Ureter (tissue), 1 donor: ENCODE results near the gene MAP1LC3A. TPM values are rescaled to one million over a fixed set of nuclear protein-coding genes. Genes with fewer than 3 reads are reported as not detected.

Source experiments
- DNase-seq: peaks from one replicate; pipeline ENCODE4 v3.0.0-alpha.2; 2020; ENCODE audit warnings: low spot score
- total RNA-seq: library from RNA; stranded (reverse); gene quantifications from one replicate; pipeline ENCODE4 v1.2.4, GENCODE V29; 2023
- donor health status: DM: yes; HTN: yes; CAD: no.

Gene MAP1LC3A
- total RNA-seq, 1 donor from 2014 or later, result 36.2 TPM

DNA sequence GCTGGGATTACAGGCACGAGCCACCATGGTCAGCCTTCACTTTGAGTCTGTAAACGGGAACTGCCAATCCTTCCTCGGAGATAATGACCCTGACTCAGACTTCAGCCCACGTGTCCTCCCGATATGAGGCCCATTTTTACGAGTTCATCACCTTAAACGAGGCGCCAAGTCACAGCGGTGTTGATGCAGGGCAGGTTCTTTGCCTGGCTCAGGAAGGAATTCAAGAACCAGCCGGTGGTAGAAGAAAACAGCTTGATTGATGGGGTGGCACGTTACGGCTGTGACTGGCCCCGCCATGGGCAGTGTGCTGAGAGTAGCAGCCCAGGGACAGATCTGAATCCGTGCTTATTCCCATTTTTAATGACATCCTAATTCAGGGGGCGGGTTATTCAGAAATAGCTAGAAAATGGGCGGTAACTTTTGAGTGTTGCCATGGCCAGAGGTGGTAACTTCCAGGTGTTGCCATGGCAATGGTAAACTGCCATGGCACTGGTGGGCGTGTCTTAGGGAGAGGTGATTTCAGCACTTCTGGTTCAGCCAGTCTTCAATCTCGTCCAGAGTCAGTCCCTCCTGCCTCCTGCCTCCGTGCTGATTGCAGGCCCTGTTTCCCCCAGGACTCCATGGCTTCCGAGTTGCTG lies 9.1 kb upstream of the MAP1LC3A start:
- peak; percentile 67 for DNase-seq

DNA sequence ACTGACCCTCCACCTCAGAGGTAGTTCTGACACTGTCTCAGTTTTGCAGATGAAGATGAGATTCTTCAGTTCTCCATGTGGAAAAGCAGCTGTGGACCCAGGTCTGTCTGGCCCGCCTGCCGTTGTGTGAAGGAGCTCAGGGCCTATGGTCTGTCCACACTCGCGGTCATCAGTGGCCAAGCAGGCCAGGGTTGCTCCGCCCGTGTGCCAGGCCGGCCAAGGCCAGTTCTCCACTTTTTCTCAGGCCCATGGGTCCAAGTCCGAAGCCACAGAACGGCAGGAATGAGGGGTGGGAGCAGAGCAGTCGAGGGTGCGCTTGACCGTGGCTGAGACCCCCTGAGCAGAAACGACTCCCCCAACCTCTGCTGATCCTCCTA lies 8.6 kb upstream of the MAP1LC3A start:
- DNase-seq, result no peak

- DNase-seq, result no peak
Observed at GRCh38 chr20:34552569-34552968, 5.9 kb upstream of the MAP1LC3A start.

DNA sequence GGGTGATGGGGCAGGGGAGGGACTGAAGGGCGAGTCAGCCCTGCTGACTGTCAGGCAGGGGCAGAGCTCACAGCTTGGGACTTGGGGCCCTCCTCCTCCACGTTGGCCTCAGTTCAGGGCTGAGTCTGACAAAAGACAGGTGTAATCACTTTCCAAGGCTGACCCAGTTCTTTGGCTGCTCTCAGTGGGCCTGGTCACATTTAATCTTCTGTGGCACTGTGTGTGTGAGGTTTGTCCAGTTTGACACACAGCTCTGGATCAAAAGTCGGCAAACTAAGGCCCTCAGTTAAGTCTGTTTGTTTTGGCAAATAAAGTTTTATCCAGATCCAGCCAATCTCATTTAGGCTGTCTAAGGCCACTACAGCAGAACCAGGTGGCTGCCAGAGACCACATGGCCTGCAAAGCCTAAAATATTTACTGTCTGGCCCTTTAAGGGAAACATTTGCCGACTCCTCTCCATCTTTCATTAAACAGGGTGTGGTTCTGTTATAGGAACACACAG lies 5.1 kb upstream of the MAP1LC3A start:
- DNase-seq, result no peak

- DNase-seq, result no peak
Observed at GRCh38 chr20:34557936-34558319, 590 bp upstream of the MAP1LC3A start.

DNA sequence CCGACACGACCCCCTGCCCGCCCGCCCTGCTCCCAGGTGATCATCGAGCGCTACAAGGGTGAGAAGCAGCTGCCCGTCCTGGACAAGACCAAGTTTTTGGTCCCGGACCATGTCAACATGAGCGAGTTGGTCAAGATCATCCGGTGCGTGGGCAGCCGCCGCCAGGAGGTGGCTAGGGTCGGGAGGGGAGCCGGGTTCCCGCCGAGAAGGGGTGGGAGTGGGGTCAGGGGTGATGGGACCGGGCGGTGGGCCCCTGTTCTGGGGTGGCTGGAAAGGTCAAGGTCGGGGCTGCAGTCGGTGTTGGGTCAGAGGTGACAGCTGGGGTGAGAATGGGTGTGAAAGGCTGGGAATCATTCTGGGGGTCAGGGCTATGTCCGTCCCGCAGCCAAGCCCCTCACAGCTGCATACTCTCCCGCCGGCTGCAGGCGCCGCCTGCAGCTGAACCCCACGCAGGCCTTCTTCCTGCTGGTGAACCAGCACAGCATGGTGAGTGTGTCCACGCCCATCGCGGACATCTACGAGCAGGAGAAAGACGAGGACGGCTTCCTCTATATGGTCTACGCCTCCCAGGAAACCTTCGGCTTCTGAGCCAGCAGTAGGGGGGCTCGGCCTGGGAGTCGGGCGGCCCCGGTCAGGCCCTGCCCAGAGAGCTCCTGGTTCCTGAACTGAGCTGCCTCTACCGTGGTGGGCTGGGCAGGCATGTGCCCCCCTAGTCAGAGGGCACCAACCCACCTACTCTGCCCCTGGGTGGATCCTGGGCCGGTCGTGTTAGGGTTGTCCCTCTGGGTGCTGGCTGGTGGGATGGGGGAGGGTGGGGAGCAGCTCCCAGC lies 1.0 kb downstream of the MAP1LC3A start:
- DNase-seq, result no peak

DNA sequence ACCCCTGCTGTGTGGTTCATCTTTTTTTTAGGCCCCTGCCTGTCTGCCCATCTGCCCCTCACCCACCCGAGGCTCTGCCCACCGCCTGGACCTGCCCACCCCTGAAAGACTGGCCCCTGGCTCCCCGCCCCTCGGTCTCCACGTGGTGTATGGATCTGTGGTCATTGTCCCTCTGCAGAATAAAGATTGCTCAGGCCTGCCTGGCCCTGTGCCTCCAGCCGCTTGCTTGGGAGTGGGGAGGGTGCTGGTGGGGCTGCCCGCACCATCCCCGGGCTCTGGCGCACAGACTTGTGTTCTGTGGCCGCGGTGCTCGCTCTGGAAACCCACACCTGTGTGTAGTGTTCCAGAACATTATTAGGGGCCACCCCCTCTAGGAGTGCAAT lies 1.6 kb downstream of the MAP1LC3A start:
- DNase-seq, result no peak

GRCh38 chr20:34560614-34561013 lies 2.1 kb downstream of the MAP1LC3A start:
- DNase-seq, result no peak

GRCh38 chr20:34561661-34562060 lies 3.1 kb downstream of the MAP1LC3A start:
- DNase-seq, result no peak

- no peak for DNase-seq
Observed at GRCh38 chr20:34562641-34563040, 4.1 kb downstream of the MAP1LC3A start.

DNA sequence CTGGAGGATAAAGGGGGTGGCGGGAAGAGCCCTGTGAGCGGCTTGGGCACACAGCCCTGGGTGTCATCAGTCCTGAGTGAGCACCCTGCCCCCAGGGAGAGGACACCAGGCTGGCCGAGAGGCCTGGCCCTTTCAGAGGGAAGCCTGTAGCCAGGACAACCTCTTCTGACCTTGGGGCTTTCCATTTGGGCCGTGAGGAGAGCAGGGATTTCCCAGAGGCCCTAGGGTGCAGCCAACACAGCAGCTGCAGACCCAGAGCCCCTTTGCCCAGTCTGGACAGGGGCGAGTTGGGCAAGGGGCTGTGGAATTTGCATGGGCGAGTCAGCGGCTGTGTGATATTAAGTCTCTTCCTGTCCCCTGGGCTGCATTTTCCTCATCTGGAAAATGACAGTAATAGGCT lies 6.3 kb downstream of the MAP1LC3A start:
- DNase-seq, result no peak

DNA sequence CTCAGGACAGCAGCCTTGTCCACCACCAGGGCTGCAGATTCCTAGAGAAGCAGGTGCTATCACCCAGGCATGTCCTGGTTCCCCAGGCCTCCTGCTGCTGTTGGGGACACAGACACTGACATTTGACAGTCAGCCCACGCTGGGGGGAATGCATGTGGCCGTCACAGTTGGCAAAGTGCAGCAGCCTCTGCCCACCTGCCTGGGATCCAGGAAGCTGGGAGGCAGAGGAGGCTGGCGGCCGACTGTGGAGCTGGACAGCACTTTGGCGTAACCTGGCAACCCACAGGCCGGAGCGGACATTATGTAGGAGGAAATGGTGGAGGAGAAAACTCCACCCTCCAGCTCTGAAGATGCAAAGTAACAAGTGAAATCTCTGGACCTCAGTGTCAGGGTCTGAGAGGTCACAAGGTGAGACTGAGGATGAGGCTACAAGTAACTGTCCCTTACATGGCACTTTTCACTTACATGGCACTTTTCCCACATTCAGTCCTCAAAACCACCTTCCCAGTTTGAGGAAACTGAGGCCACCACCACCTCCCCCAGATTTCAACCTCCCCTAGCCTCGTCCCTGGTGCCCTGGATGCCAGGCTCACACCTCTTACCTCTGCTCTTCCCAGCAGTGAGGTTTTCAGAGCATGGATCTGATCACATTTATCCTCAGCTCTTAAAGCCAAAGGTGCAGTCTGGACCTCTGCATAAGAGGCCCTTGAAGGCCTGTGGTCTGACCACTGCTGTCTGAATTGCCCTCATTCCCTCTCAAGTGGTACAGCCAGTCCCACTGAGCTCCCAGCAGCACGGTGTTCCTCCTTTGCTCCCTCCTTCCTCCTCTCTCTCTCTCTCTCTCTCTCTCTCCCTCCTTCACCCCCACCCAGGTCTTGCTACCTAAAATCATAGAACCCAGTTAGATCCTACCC lies 8.7 kb downstream of the MAP1LC3A start:
- no peak for DNase-seq

GRCh38 chr20:34567892-34568865 lies 9.7 kb downstream of the MAP1LC3A start:
- no peak for DNase-seq

DNA sequence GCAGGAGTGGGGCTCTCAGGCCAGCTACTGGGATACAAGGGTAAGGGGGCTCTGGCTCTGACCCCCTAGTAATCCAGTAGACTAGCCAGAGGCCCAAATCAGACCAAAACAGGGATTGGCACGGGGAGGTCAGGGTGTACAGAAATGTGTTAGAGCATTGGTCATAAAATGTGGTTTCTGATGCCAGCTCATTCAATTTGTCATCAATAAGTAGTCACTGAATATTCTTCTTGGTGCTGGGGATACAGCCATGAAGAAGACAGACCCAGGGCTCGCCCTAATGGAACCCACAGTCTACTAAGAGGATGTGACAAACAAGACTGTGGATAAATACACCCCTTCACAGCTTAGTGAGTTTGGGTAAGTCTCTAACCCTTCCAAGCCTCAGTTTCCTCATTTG lies 11.1 kb downstream of the MAP1LC3A start:
- DNase-seq, result no peak

- no peak for DNase-seq
Observed at GRCh38 chr20:34570859-34571306, 12.4 kb downstream of the MAP1LC3A start.

DNA sequence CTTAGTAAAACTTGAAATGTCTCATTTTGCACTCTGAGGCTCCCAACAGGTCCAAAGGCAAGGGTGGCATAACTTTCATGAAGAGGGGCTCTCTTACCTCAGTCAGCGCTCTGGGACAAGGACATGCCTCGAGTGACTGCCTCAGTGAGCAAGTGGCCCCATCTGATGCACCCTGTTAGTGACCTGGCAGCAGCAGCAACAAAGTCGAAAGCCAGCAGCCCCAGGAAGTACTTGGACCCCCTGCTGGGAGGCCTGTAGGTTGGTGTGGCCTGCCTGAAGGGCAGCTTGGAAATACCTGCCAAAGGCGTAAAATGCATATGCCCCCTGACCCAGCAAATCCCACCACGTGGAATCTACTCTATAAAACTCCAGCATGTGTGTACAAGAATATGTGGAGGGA lies 13.2 kb downstream of the MAP1LC3A start:
- DNase-seq, result no peak

DNA sequence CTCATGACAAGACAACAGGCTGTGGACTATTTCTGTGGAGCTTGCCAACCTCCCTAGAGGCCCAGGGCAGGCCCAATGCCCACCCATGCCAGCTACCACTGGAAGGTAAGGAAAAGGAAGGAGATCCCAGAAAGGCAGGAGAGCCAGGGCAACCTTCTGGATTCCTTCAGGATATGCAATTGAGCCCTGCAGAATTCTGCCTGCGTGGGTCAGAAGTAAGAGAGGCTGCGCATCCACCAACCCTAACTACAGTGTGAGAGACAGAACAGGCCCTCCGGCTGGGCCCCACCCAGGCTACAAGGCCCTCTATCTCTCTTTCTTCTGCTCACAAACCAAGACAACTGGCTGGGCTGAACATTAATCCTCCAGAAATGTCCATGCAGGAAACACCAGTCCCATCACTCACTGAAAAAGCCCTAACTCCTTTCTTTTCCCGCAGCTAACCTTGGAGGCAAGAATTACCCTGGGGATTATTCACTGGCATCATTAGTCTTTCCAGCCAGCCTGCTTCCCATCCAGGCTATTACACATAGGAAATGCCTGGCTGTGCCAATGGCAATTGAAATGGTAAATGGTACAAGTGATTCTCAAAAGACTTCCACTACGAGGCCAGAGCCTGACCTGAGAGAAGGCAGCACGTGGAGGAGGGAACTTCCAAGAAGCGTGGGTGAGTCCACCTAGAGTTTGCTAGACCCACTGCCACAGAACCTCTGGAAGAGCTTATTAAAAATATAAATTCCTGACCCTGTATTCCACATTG lies 15.2 kb downstream of the MAP1LC3A start:
- DNase-seq, result peak; percentile 34

- peak; percentile 32 for DNase-seq
Observed at GRCh38 chr20:34574426-34574825, 15.9 kb downstream of the MAP1LC3A start.

GRCh38 chr20:34574861-34575260 lies 16.3 kb downstream of the MAP1LC3A start:
- DNase-seq, result peak; percentile 6

- peak; percentile 30 for DNase-seq
Observed at GRCh38 chr20:34575271-34575670, 16.8 kb downstream of the MAP1LC3A start.
